ENCODE data around the gene FAM210B.
"Not testable (repeated sequence)": the region's sequence is repeated elsewhere in the genome, so short reads cannot be mapped to it uniquely, and the experiment has no call there.

Gene FAM210B, protein sequence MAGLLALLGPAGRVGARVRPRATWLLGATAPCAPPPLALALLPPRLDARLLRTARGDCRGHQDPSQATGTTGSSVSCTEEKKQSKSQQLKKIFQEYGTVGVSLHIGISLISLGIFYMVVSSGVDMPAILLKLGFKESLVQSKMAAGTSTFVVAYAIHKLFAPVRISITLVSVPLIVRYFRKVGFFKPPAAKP

DNA sequence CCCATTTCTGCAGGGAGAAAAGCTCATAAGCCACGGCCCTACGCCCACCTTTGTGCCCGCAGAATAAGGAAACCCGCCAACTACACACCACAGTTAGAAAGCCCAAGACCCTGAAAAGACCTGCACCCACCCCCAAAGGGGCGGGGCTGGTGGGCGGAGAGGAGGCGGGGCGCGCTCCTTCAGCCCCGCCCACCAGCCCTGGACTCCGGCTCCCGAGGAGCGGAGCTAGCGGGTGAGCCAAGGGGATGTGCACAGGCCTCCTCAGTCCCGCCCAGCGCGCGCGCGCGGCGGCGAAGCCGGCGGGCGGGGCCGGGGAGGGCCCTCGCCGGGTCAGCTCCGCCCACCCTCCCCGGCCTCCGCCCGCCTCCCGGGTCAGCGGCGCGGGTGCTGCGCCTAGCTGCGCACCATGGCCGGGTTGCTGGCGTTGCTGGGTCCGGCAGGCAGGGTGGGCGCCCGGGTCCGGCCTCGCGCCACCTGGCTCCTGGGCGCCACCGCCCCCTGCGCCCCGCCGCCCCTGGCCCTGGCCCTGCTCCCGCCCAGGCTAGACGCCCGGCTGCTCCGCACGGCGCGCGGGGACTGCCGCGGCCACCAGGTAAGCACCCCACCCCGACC, at the start of gene FAM210B:
TSS of gene FAM210B (plus strand) at position 375 of the 612 bp plus-strand sequence. CDS start at position 407, 32 bp downstream.
- peak within 1 kb of the TSS; percentile 65 to 83 for H3K9ac ChIP-seq (ENCODE audit: low read depth in 1 of 2, low read length in 2 of 2)
- no peaks in the 10 kb centered on the region for H3K36me3 ChIP-seq (ENCODE audit: control insufficient read depth in 2 of 2, insufficient read depth in 2 of 2, low read length in 2 of 2)
- peaks cover 6 to 8% of the 10 kb centered on the region in 2 donors for H3K4me1 ChIP-seq (ENCODE audit: control insufficient read depth in 2 of 2, insufficient read depth in 2 of 2, low read length in 2 of 2)
- H3K27ac ChIP-seq (ENCODE audit: low read depth in 2 of 2, low read length in 2 of 2) = peak within 1 kb of the TSS; percentile 0 to 48
- peak within 1 kb of the TSS; percentile 79 to 88 for H3K4me3 ChIP-seq (ENCODE audit: low read length in 2 of 2)
- H3K27me3 ChIP-seq (ENCODE audit: control insufficient read depth in 2 of 2, insufficient read depth in 2 of 2, low read length in 2 of 2) = no peaks in the 10 kb centered on the region
- H3K9me3 ChIP-seq (ENCODE audit: control insufficient read depth in 2 of 2, low read length in 2 of 2) = no peaks in the 10 kb centered on the region

- Histone ChIP-seq H3K9ac (ENCODE audit: low read depth in 1 of 2, low read length in 2 of 2) (no peak overlapping the region), H3K4me1 (ENCODE audit: control insufficient read depth in 2 of 2, insufficient read depth in 2 of 2, low read length in 2 of 2) (no peaks in the 10 kb centered on the region), H3K4me3 (ENCODE audit: low read length in 2 of 2) (no peak overlapping the region), H3K27me3 (ENCODE audit: control insufficient read depth in 2 of 2, insufficient read depth in 2 of 2, low read length in 2 of 2) (no peaks in the 10 kb centered on the region), H3K9me3 (ENCODE audit: control insufficient read depth in 2 of 2, low read length in 2 of 2) (no peaks in the 10 kb centered on the region), H3K36me3 (ENCODE audit: control insufficient read depth in 2 of 2, insufficient read depth in 2 of 2, low read length in 2 of 2) (no peaks in the 10 kb centered on the region), H3K27ac (ENCODE audit: low read depth in 2 of 2, low read length in 2 of 2) (no peak overlapping the region)
Observed at GRCh38 chr20:56316051-56316450, 42.7 kb upstream of the FAM210B start.

- H3K9me3 ChIP-seq (ENCODE audit: control insufficient read depth in 2 of 2, low read length in 2 of 2) = no peaks in the 10 kb centered on the region
- no peaks in the 10 kb centered on the region for H3K27me3 ChIP-seq (ENCODE audit: control insufficient read depth in 2 of 2, insufficient read depth in 2 of 2, low read length in 2 of 2)
- H3K9ac ChIP-seq (ENCODE audit: low read depth in 1 of 2, low read length in 2 of 2) = no peak overlapping the region
- H3K4me1 ChIP-seq (ENCODE audit: control insufficient read depth in 2 of 2, insufficient read depth in 2 of 2, low read length in 2 of 2) = no peaks in the 10 kb centered on the region
- no peaks in the 10 kb centered on the region for H3K36me3 ChIP-seq (ENCODE audit: control insufficient read depth in 2 of 2, insufficient read depth in 2 of 2, low read length in 2 of 2)
- no peak overlapping the region for H3K27ac ChIP-seq (ENCODE audit: low read depth in 2 of 2, low read length in 2 of 2)
- no peak overlapping the region for H3K4me3 ChIP-seq (ENCODE audit: low read length in 2 of 2)
Observed at GRCh38 chr20:56316483-56316882, 42.3 kb upstream of the FAM210B start.

- Histone ChIP-seq H3K9me3 (ENCODE audit: control insufficient read depth in 2 of 2, low read length in 2 of 2) (no peaks in the 10 kb centered on the region), H3K27ac (ENCODE audit: low read depth in 2 of 2, low read length in 2 of 2) (no peak overlapping the region), H3K4me3 (ENCODE audit: low read length in 2 of 2) (no peak overlapping the region), H3K4me1 (ENCODE audit: control insufficient read depth in 2 of 2, insufficient read depth in 2 of 2, low read length in 2 of 2) (no peaks in the 10 kb centered on the region), H3K9ac (ENCODE audit: low read depth in 1 of 2, low read length in 2 of 2) (no peak overlapping the region), H3K27me3 (ENCODE audit: control insufficient read depth in 2 of 2, insufficient read depth in 2 of 2, low read length in 2 of 2) (no peaks in the 10 kb centered on the region), H3K36me3 (ENCODE audit: control insufficient read depth in 2 of 2, insufficient read depth in 2 of 2, low read length in 2 of 2) (no peaks in the 10 kb centered on the region)
Observed at GRCh38 chr20:56322681-56323080, 36.1 kb upstream of the FAM210B start.

DNA sequence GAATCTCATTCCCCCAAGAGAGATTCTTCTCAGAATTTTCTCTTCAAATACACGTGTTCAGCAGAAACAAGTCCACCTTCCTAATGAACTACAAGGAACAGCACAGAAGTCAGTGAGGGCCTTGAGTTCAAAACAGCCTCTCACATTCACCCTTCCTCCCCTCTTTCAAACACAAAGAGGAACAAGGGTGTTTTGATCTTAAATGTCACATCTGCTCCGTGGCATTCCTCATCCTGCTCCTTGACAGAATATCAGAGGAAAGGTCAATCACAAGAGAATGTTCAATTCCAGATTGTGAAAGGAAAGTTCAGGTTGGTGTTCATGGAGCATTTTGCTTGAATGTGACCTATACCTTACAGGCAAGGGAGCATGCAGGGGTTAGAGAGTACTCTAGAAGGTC, 35.6 kb upstream of the FAM210B start:
- Histone ChIP-seq H3K9ac (ENCODE audit: low read depth in 1 of 2, low read length in 2 of 2) (no peak overlapping the region), H3K9me3 (ENCODE audit: control insufficient read depth in 2 of 2, low read length in 2 of 2) (no peaks in the 10 kb centered on the region)

DNA sequence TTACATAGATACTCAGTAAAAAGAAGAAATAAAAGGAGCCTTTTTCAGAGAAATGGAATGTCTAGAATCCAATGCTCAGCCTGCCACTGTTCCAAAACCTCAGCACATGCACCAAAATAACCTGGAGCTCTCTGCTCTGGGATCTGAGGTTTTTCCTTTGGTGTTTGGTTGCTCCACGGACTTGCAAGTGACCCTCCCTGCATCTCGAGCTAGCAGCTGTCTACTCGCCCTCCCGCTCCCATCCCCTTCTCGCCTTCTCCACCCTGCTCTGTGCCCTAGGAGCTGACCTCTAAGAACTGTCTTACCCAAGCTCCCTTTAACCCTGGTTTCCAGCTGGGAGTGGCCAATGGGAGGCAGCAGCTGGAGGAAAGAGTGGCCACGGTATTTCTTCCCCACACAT, 35.1 kb upstream of the FAM210B start:
- no peak overlapping the region for H3K4me3 ChIP-seq (ENCODE audit: low read length in 2 of 2)
- H3K4me1 ChIP-seq (ENCODE audit: control insufficient read depth in 2 of 2, insufficient read depth in 2 of 2, low read length in 2 of 2) = no peaks in the 10 kb centered on the region
- no peak overlapping the region for H3K27ac ChIP-seq (ENCODE audit: low read depth in 2 of 2, low read length in 2 of 2)
- H3K9me3 ChIP-seq (ENCODE audit: control insufficient read depth in 2 of 2, low read length in 2 of 2) = no peaks in the 10 kb centered on the region
- no peaks in the 10 kb centered on the region for H3K27me3 ChIP-seq (ENCODE audit: control insufficient read depth in 2 of 2, insufficient read depth in 2 of 2, low read length in 2 of 2)
- no peak overlapping the region for H3K9ac ChIP-seq (ENCODE audit: low read depth in 1 of 2, low read length in 2 of 2)
- H3K36me3 ChIP-seq (ENCODE audit: control insufficient read depth in 2 of 2, insufficient read depth in 2 of 2, low read length in 2 of 2) = no peaks in the 10 kb centered on the region

More for the DNA sequence above, 35.6 kb upstream of the FAM210B start:
- Histone ChIP-seq H3K4me3 (ENCODE audit: low read length in 2 of 2) (no peak overlapping the region), H3K27me3 (ENCODE audit: control insufficient read depth in 2 of 2, insufficient read depth in 2 of 2, low read length in 2 of 2) (no peaks in the 10 kb centered on the region), H3K36me3 (ENCODE audit: control insufficient read depth in 2 of 2, insufficient read depth in 2 of 2, low read length in 2 of 2) (no peaks in the 10 kb centered on the region), H3K27ac (ENCODE audit: low read depth in 2 of 2, low read length in 2 of 2) (no peak overlapping the region), H3K4me1 (ENCODE audit: control insufficient read depth in 2 of 2, insufficient read depth in 2 of 2, low read length in 2 of 2) (no peaks in the 10 kb centered on the region)

- H3K4me1 ChIP-seq (ENCODE audit: control insufficient read depth in 2 of 2, insufficient read depth in 2 of 2, low read length in 2 of 2) = no peaks in the 10 kb centered on the region
- H3K4me3 ChIP-seq (ENCODE audit: low read length in 2 of 2) = no peak overlapping the region
- H3K36me3 ChIP-seq (ENCODE audit: control insufficient read depth in 2 of 2, insufficient read depth in 2 of 2, low read length in 2 of 2) = no peaks in the 10 kb centered on the region
- no peak overlapping the region for H3K27ac ChIP-seq (ENCODE audit: low read depth in 2 of 2, low read length in 2 of 2)
- H3K9me3 ChIP-seq (ENCODE audit: control insufficient read depth in 2 of 2, low read length in 2 of 2) = no peaks in the 10 kb centered on the region
- H3K9ac ChIP-seq (ENCODE audit: low read depth in 1 of 2, low read length in 2 of 2) = no peak overlapping the region
- no peaks in the 10 kb centered on the region for H3K27me3 ChIP-seq (ENCODE audit: control insufficient read depth in 2 of 2, insufficient read depth in 2 of 2, low read length in 2 of 2)
Observed at GRCh38 chr20:56324806-56325205, 34.0 kb upstream of the FAM210B start.

DNA sequence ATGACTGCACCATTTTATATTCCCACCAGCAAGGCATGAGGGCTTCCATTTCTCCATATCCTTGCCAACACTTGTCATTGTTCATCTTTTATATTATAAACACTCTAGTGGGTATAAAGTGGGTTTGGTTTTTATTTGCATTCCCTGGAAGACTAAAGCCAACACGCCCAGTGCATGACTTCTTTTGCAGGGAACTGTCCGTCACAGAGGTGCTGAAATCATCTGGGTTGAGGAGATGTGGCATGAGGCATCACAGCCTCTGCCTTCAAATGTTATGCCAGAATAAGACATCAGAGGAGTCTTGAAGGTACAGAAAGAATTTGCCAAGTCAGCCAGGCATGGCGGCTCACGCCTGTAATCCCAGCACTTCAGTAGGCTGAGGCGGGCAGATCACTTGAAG, 29.9 kb upstream of the FAM210B start:
- Histone ChIP-seq H3K9ac (ENCODE audit: low read depth in 1 of 2, low read length in 2 of 2) (no peak overlapping the region), H3K36me3 (ENCODE audit: control insufficient read depth in 2 of 2, insufficient read depth in 2 of 2, low read length in 2 of 2) (no peaks in the 10 kb centered on the region), H3K4me1 (ENCODE audit: control insufficient read depth in 2 of 2, insufficient read depth in 2 of 2, low read length in 2 of 2) (no peaks in the 10 kb centered on the region), H3K27ac (ENCODE audit: low read depth in 2 of 2, low read length in 2 of 2) (no peak overlapping the region), H3K9me3 (ENCODE audit: control insufficient read depth in 2 of 2, low read length in 2 of 2) (no peaks in the 10 kb centered on the region), H3K4me3 (ENCODE audit: low read length in 2 of 2) (no peak overlapping the region), H3K27me3 (ENCODE audit: control insufficient read depth in 2 of 2, insufficient read depth in 2 of 2, low read length in 2 of 2) (no peaks in the 10 kb centered on the region)

- not testable (repeated sequence) for H3K9me3 ChIP-seq (ENCODE audit: control insufficient read depth in 2 of 2, low read length in 2 of 2); H3K36me3 ChIP-seq (ENCODE audit: control insufficient read depth in 2 of 2, insufficient read depth in 2 of 2, low read length in 2 of 2); H3K4me1 ChIP-seq (ENCODE audit: control insufficient read depth in 2 of 2, insufficient read depth in 2 of 2, low read length in 2 of 2); H3K27ac ChIP-seq (ENCODE audit: low read depth in 2 of 2, low read length in 2 of 2); H3K9ac ChIP-seq (ENCODE audit: low read depth in 1 of 2, low read length in 2 of 2); H3K4me3 ChIP-seq (ENCODE audit: low read length in 2 of 2); H3K27me3 ChIP-seq (ENCODE audit: control insufficient read depth in 2 of 2, insufficient read depth in 2 of 2, low read length in 2 of 2)
Observed at GRCh38 chr20:56336709-56337108, 22.1 kb upstream of the FAM210B start.

DNA sequence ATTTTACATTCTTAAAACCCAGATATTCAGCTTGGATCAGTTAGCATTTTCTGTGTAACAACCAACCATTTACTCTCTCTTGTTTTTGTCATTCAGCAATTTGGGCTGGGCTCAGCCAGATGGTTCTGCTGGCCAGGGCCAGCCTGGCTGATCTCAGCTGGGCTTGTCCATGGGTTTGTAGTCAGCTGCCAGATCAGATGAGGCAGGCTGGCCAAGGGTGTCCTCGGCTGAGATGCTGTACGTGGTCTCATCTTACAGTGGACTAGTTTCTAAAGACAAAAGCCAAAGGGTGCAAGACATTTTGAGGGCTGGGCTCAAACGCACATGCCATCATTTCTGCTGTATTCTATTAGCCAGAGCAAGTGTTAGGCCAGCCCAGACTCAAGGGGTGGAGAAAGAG, 16.0 kb upstream of the FAM210B start:
- H3K4me3 ChIP-seq (ENCODE audit: low read length in 2 of 2) = no peak overlapping the region
- peaks cover 8 to 15% of the 10 kb centered on the region in 2 donors for H3K27me3 ChIP-seq (ENCODE audit: control insufficient read depth in 2 of 2, insufficient read depth in 2 of 2, low read length in 2 of 2)
- no peaks in the 10 kb centered on the region for H3K4me1 ChIP-seq (ENCODE audit: control insufficient read depth in 2 of 2, insufficient read depth in 2 of 2, low read length in 2 of 2)
- H3K36me3 ChIP-seq (ENCODE audit: control insufficient read depth in 2 of 2, insufficient read depth in 2 of 2, low read length in 2 of 2) = no peaks in the 10 kb centered on the region
- no peaks in the 10 kb centered on the region for H3K9me3 ChIP-seq (ENCODE audit: control insufficient read depth in 2 of 2, low read length in 2 of 2)
- no peak overlapping the region for H3K27ac ChIP-seq (ENCODE audit: low read depth in 2 of 2, low read length in 2 of 2)
- no peak overlapping the region for H3K9ac ChIP-seq (ENCODE audit: low read depth in 1 of 2, low read length in 2 of 2)

Measured in mucosa of rectum (tissue), 2 donors.